MCF 10A (cell line): ENCODE data around the gene FAM177A1. TPM values are rescaled to one million over a fixed set of nuclear protein-coding genes. Genes with fewer than 3 reads are reported as not detected.

Experiments
- BruUV-seq: library from RNA; stranded (reverse); fragments of 400-500 nt; replicated peaks from 2 replicates; lab custom pipeline; 2021; lab: Mats Ljungman, UMichigan
- CTCF ChIA-PET: fragments of 300-600 bp; sonication (Branson Sonifier 250); formaldehyde crosslinking; extraction: SDS; loops from one replicate; lab custom pipeline; 2021; ENCODE audit warnings: antibody characterized with exemption, inconsistent platforms; lab: Yijun Ruan, JAX
- POLR2A ChIA-PET: fragments of 300-600, 350-650 bp; sonication (Branson Sonifier 250); formaldehyde crosslinking; extraction: SDS; loops from one replicate; lab custom pipeline; 2020; ENCODE audit warnings: antibody characterized with exemption, inconsistent platforms; lab: Yijun Ruan, JAX
- DNase-seq: peaks from one replicate; pipeline ENCODE4 v3.0.0-alpha.2; 2018; ENCODE audit not compliant: unreplicated experiment
- H3K27ac Mint-ChIP-seq: one replicate; pipeline ENCODE4 v1.8.0; 2022; ENCODE audit warnings: mild to moderate bottlenecking, low read depth, mixed read lengths; ENCODE audit not compliant: unreplicated experiment
- H3K27me3 Mint-ChIP-seq: one replicate; pipeline ENCODE4 v1.8.0; 2022; ENCODE audit warnings: mixed read lengths; ENCODE audit not compliant: insufficient read depth, unreplicated experiment
- H3K36me3 Mint-ChIP-seq: one replicate; pipeline ENCODE4 v1.8.0; 2022; ENCODE audit warnings: mild to moderate bottlenecking, moderate library complexity, mixed read lengths; ENCODE audit not compliant: insufficient read depth, unreplicated experiment
- H3K4me1 Mint-ChIP-seq: one replicate; pipeline ENCODE4 v1.8.0; 2022; ENCODE audit warnings: mixed read lengths; ENCODE audit not compliant: insufficient read depth, unreplicated experiment
- H3K4me3 Mint-ChIP-seq: one replicate; pipeline ENCODE4 v1.8.0; 2022; ENCODE audit warnings: mild to moderate bottlenecking, moderate library complexity, mixed read lengths; ENCODE audit not compliant: unreplicated experiment
- H3K9me3 Mint-ChIP-seq: one replicate; pipeline ENCODE4 v1.8.0; 2022; ENCODE audit warnings: mixed read lengths; ENCODE audit not compliant: unreplicated experiment
- CTCF ChIP-seq: fragments of 200-600 bp; IDR thresholded peaks from one replicate; pipeline ENCODE4 v1.8.0; 2022; ENCODE audit warnings: antibody characterized with exemption, mild to moderate bottlenecking; ENCODE audit not compliant: unreplicated experiment
- intact Hi-C: fragments of 100-400 bp; cut with micrococcal nuclease; formaldehyde crosslinking; loops from 2 replicates; pipeline ENCODE4 v1.14.1; 2022
- total RNA-seq: library from RNA; stranded (reverse); gene quantifications from 2 replicates; pipeline ENCODE4 v1.2.3, GENCODE V29; 2022

FAM177A1 gene
- total RNA-seq, 1 experiment from 2014 or later, result 73.9 TPM

- intact Hi-C loops, result loop anchor here (1.0 to 5.0 kb wide), 3 partner anchors 74 to 358 kb away; partner anchors contain the start of genes NFKBIA and PPP2R3C
- CTCF ChIA-PET, result interaction anchor here (0.5 to 2.3 kb wide), 11 partner anchors 14 to 588 kb away, joined by 3 to 11 read pairs (median 4); no protein-coding TSS in a partner anchor
- H3K4me3 Mint-ChIP-seq, result peak overlapping the region; percentile 94
- DNase-seq, result peak; percentile 67
- TSS peak; percentile 43 for BruUV-seq
- H3K9me3 Mint-ChIP-seq, result no peaks in the 10 kb centered on the region
- H3K36me3 Mint-ChIP-seq, result peaks cover 17% of the 10 kb centered on the region
- H3K27me3 Mint-ChIP-seq, result no peaks in the 10 kb centered on the region
- TF ChIP-seq CTCF, result no peak
- H3K4me1 Mint-ChIP-seq, result peaks cover 24% of the 10 kb centered on the region
- POLR2A ChIA-PET, result interaction anchor here (0.6 to 4.6 kb wide), 34 partner anchors 13 to 385 kb away, joined by 3 to 104 read pairs (median 5); partner anchors contain the start of genes BAZ1A, NFKBIA, PPP2R3C and PRORP
- H3K27ac Mint-ChIP-seq, result peak overlapping the region; percentile 98
Observed at GRCh38 chr14:35046751-35047536, 872 bp downstream of the FAM177A1 start.

DNA sequence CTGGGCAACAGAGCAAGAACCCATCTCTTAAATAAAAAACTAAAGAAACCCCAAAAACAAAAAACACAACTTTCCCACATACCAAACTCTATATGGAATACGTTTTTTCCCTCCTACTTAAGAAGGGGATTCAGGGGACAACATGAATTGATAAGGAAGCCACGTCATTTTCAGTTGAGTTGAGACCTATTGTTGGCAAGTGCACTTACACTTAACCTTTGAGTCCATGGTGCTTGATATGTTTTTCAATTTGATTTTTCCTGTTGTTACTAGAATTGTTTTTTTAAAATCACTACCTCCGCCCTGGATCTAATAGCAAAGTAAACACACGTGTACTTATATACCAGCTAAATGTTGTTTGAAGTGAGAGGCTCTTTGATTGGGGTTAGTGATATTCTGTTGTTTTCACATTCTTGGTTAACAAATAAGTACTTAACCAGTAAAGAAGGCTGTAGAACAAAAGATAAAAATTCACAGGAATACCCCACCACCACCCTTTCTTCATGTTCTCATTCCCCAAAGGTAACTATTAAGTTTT, 2.0 kb downstream of the FAM177A1 start:
- H3K27ac Mint-ChIP-seq, result peak overlapping the region; percentile 98
- peaks cover 24% of the 10 kb centered on the region for H3K4me1 Mint-ChIP-seq
- intact Hi-C loops, result loop anchor here (2.0 to 5.0 kb wide), 2 partner anchors 164 to 357 kb away; partner anchors contain the start of gene NFKBIA
- no peak for TF ChIP-seq CTCF
- no peaks in the 10 kb centered on the region for H3K27me3 Mint-ChIP-seq
- no peak for DNase-seq
- POLR2A ChIA-PET, result interaction anchor here (0.7 to 4.6 kb wide), 12 partner anchors 12 to 356 kb away, joined by 3 to 104 read pairs (median 5); partner anchors contain the start of genes BAZ1A, NFKBIA, PPP2R3C and PRORP
- H3K9me3 Mint-ChIP-seq, result no peaks in the 10 kb centered on the region
- peaks cover 28% of the 10 kb centered on the region for H3K36me3 Mint-ChIP-seq
- no TSS peak for BruUV-seq
- CTCF ChIA-PET, result interaction anchor here (0.7 to 1.3 kb wide), 3 partner anchors 66 to 377 kb away, joined by 3 to 4 read pairs (median 4); no protein-coding TSS in a partner anchor
- peak overlapping the region; percentile 94 for H3K4me3 Mint-ChIP-seq

DNA sequence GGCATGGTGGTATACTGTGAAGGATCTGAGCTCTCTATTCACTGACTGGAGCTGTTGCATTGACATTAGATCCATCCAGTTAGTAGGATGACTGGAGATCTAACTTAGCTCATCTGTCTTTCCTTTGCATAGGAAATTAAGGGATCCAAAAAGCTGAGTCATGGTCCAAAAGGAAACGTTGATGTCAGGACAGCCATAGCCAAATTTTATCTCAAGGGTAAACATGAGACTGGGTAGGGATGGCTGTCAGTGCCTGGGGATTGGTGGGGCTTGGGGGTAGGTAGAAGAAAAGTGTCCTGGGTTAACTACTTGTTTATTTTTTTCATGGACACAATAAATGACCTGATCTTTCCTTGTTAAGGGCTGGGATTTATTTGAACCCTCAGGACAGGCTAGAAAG, 4.6 kb downstream of the FAM177A1 start:
- ChIA-PET CTCF (interaction anchor here (0.6 kb wide), 1 partner anchor 44 kb away, joined by 4 read pairs; no protein-coding TSS in a partner anchor), POLR2A (interaction anchor here (0.7 to 1.8 kb wide), 3 partner anchors 10 to 114 kb away, joined by 3 to 8 read pairs (median 6); partner anchors contain the start of gene PPP2R3C)
- no peaks in the 10 kb centered on the region for H3K27me3 Mint-ChIP-seq
- no peak for TF ChIP-seq CTCF
- H3K27ac Mint-ChIP-seq, result peak overlapping the region; percentile 9
- peaks cover 39% of the 10 kb centered on the region for H3K36me3 Mint-ChIP-seq
- peaks cover 14% of the 10 kb centered on the region for H3K4me1 Mint-ChIP-seq
- H3K4me3 Mint-ChIP-seq, result no peak overlapping the region
- no TSS peak for BruUV-seq
- intact Hi-C loops, result no loop called here
- H3K9me3 Mint-ChIP-seq, result no peaks in the 10 kb centered on the region
- peak; percentile 52 for DNase-seq

DNA sequence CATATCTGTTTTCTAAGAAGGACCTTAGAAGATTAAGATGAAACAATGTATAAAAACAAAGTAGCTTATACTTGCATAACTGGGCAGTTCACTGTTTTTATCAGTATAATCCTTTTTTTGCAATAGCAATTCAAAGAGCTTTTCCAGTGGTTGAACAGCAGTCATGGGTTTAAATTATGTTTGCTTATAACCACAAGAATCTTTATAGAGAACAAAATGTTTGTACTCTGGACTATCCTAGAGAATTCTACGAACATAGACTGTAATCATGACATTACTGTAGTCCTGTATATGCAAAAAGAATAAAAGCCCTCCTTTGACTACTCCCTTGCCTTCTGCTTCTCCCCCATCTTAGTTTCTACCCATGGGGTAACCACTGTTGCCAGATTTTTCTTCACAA, 5.7 kb downstream of the FAM177A1 start:
- no peak for TF ChIP-seq CTCF
- intact Hi-C loops, result no loop called here
- no peak overlapping the region for H3K4me3 Mint-ChIP-seq
- CTCF ChIA-PET, result no interaction called here
- H3K9me3 Mint-ChIP-seq, result no peaks in the 10 kb centered on the region
- POLR2A ChIA-PET, result interaction anchor here (0.8 to 1.8 kb wide), 3 partner anchors 9 to 70 kb away, joined by 3 to 8 read pairs (median 6); partner anchors contain the start of gene PPP2R3C
- H3K27me3 Mint-ChIP-seq, result no peaks in the 10 kb centered on the region
- DNase-seq, result no peak
- peak overlapping the region; percentile 9 for H3K27ac Mint-ChIP-seq
- peaks cover 19% of the 10 kb centered on the region for H3K4me1 Mint-ChIP-seq
- peaks cover 45% of the 10 kb centered on the region for H3K36me3 Mint-ChIP-seq
- no TSS peak for BruUV-seq
